GM12878 (cell line): ENCODE data around the gene VASH2. TPM values are rescaled to one million over a fixed set of nuclear protein-coding genes. Genes with fewer than 3 reads are reported as not detected.

Experiments used
- ATAC-seq: fragments of 200-7000 bp; cut with Tn5 transposase; 3 replicates; pipeline ENCODE4 v1.9.1; 2020; ENCODE audit warnings: mild to moderate bottlenecking, moderate library complexity
- BruUV-seq: library from RNA; stranded (reverse); fragments of 400-500 nt; replicated peaks from 2 replicates; lab custom pipeline; 2021; lab: Mats Ljungman, UMichigan
- CTCF ChIA-PET: fragments of 300-600 bp; sonication (Branson Sonifier 250); formaldehyde crosslinking; extraction: SDS; loops from one replicate; lab custom pipeline; 2021; ENCODE audit warnings: inconsistent platforms; lab: Yijun Ruan, JAX
- POLR2A ChIA-PET: fragments of 350-600 bp; formaldehyde crosslinking; extraction: SDS; loops from one replicate; lab custom pipeline; 2021; ENCODE audit warnings: inconsistent platforms; lab: Charles Lee
- RAD21 ChIA-PET: fragments of 300-600 bp; sonication (Branson Sonifier 250); formaldehyde crosslinking; loops from one replicate; lab custom pipeline; 2023; ENCODE audit warnings: antibody characterized with exemption; ENCODE audit not compliant: unreplicated experiment; lab: Charles Lee
- SMC1A ChIA-PET: fragments of 300-600 bp; sonication (Branson Sonifier 250); formaldehyde crosslinking; loops from one replicate; lab custom pipeline; 2023; ENCODE audit not compliant: unreplicated experiment, uncharacterized antibody; lab: Charles Lee
- DNase-seq: peaks from one replicate; pipeline ENCODE4 v3.0.0-alpha.2; 2011; ENCODE audit warnings: low read depth, low spot score
- FAIRE-seq: peaks from 3 replicates; lab custom pipeline; 2011; peaks lifted over from hg19 to GRCh38; lab: Jason Lieb, UNC
- H2AFZ ChIP-seq: 2 replicates; pipeline ENCODE4 v1.6.0; 2011; ENCODE audit warnings: low read depth, low read length, control low read depth; ENCODE audit not compliant: control insufficient read depth
- H3K27ac ChIP-seq: 2 replicates; pipeline ENCODE4 v1.5.1; 2011; ENCODE audit warnings: control low read depth; ENCODE audit not compliant: control insufficient read depth, insufficient read depth
- H3K27me3 ChIP-seq, 2 experiments: replicated peaks in 1 of 2; 2 replicates each; pipeline versions ENCODE4 v1.6.0 to v1.6.1; 2011; ENCODE audit warnings: low read length in 1 of 2; ENCODE audit not compliant: control insufficient read depth in 2 of 2, insufficient read depth in 2 of 2
- H3K36me3 ChIP-seq, 2 experiments: 2 replicates each; pipeline ENCODE4 v1.5.1; 2011; ENCODE audit warnings: low read length in 1 of 2; ENCODE audit not compliant: control insufficient read depth in 2 of 2, insufficient read depth in 2 of 2
- H3K4me1 ChIP-seq: 2 replicates; pipeline ENCODE4 v1.6.1; 2011; ENCODE audit warnings: mild to moderate bottlenecking, low read length, moderate library complexity, mixed read lengths; ENCODE audit not compliant: control insufficient read depth, insufficient read depth
- H3K4me2 ChIP-seq: 2 replicates; pipeline ENCODE4 v1.6.0; 2011; ENCODE audit warnings: control low read depth; ENCODE audit not compliant: control insufficient read depth, insufficient read depth
- H3K4me3 ChIP-seq: fragments of 200-600 bp; sonication (generic); 2 replicates; pipeline ENCODE4 v1.5.1; 2016
- H3K79me2 ChIP-seq: 2 replicates; pipeline ENCODE4 v1.6.0; 2011; ENCODE audit warnings: low read length; ENCODE audit not compliant: control insufficient read depth, insufficient read depth
- H3K9ac ChIP-seq: 2 replicates; pipeline ENCODE4 v1.8.0; 2011; ENCODE audit warnings: low read length, control low read depth, mixed read lengths; ENCODE audit not compliant: control insufficient read depth, insufficient read depth
- H3K9me3 ChIP-seq: replicated peaks from 3 replicates; pipeline ENCODE4 v1.5.1; 2011; ENCODE audit warnings: mild to moderate bottlenecking, low read length; ENCODE audit not compliant: control insufficient read depth, insufficient read depth
- H4K20me1 ChIP-seq: 2 replicates; pipeline ENCODE4 v1.6.0; 2011; ENCODE audit not compliant: control insufficient read depth, insufficient read depth
- ATF7 ChIP-seq: fragments of 450-650 bp; IDR thresholded peaks from 2 replicates; pipeline ENCODE4 v1.6.1; 2016; ENCODE audit warnings: low read depth, mild to moderate bottlenecking
- BMI1 ChIP-seq: fragments of 450-650 bp; IDR thresholded peaks from 2 replicates; pipeline ENCODE4 v1.6.1; 2016; ENCODE audit warnings: mild to moderate bottlenecking, moderate library complexity, borderline replicate concordance
- CREM ChIP-seq: IDR thresholded peaks from 2 replicates; pipeline ENCODE4 v1.6.1; 2014; ENCODE audit warnings: antibody characterized with exemption, low read depth
- EZH2 ChIP-seq: IDR thresholded peaks from 2 replicates; pipeline ENCODE4 v1.6.1; 2012; ENCODE audit warnings: low read depth, mild to moderate bottlenecking, control low read depth, inconsistent platforms, low read length, borderline replicate concordance; ENCODE audit not compliant: control insufficient read depth
- IRF4 ChIP-seq: IDR thresholded peaks from 2 replicates; pipeline ENCODE4 v1.6.1; 2011; ENCODE audit warnings: low read depth, low read length
- IRF5 ChIP-seq: fragments of 450-650 bp; IDR thresholded peaks from 2 replicates; pipeline ENCODE4 v1.6.1; 2017; ENCODE audit warnings: borderline replicate concordance
- JUNB ChIP-seq: IDR thresholded peaks from 2 replicates; pipeline ENCODE4 v1.6.1; 2016; ENCODE audit warnings: antibody characterized with exemption, mild to moderate bottlenecking
- KAT2A ChIP-seq: conservative IDR thresholded peaks from 2 replicates; pipeline ENCODE4 v1.6.1; 2011; ENCODE audit warnings: low read depth, low read length; ENCODE audit not compliant: control insufficient read depth
- MTA2 ChIP-seq: fragments of 450-650 bp; IDR thresholded peaks from 2 replicates; pipeline ENCODE4 v1.6.1; 2016; ENCODE audit warnings: low read depth, mild to moderate bottlenecking, moderate library complexity
- RELA ChIP-seq: fragments of 450-650 bp; IDR thresholded peaks from 2 replicates; pipeline ENCODE4 v1.8.0; 2014; ENCODE audit warnings: borderline replicate concordance; ENCODE audit not compliant: partially characterized antibody
- RFX5 ChIP-seq: IDR thresholded peaks from 2 replicates; pipeline ENCODE4 v1.6.1; 2011; ENCODE audit warnings: low read depth, low read length, improper control_type of control experiment
- SPI1 ChIP-seq: IDR thresholded peaks from 2 replicates; pipeline ENCODE4 v1.6.1; 2011; ENCODE audit warnings: low read depth, mild to moderate bottlenecking, low read length, moderate library complexity, borderline replicate concordance; ENCODE audit not compliant: insufficient read depth
- SREBF1 ChIP-seq: IDR thresholded peaks from 2 replicates; pipeline ENCODE4 v1.6.1; 2012; ENCODE audit warnings: mild to moderate bottlenecking, low read length
- SREBF2 ChIP-seq: IDR thresholded peaks from 2 replicates; pipeline ENCODE4 v1.6.1; 2012; ENCODE audit warnings: mild to moderate bottlenecking, low read length
- SUPT20H ChIP-seq: IDR thresholded peaks from 2 replicates; pipeline ENCODE4 v1.6.1; 2011; ENCODE audit warnings: low read depth, mild to moderate bottlenecking, low read length, moderate library complexity, borderline replicate concordance; ENCODE audit not compliant: control insufficient read depth
- ZNF24 ChIP-seq: fragments of 450-650 bp; IDR thresholded peaks from 2 replicates; pipeline ENCODE4 v1.6.1; 2017; ENCODE audit warnings: antibody characterized with exemption, mild to moderate bottlenecking
- ZZZ3 ChIP-seq: IDR thresholded peaks from 2 replicates; pipeline ENCODE4 v1.6.1; 2011; ENCODE audit warnings: low read depth; ENCODE audit not compliant: control insufficient read depth, insufficient read length
- WGBS: methylation state at CpG from one replicate; pipeline ENCODE4 v1.1.6; 2016; ENCODE audit warnings: low lambda C conversion rate; ENCODE audit not compliant: insufficient replicate concordance, insufficient coverage; ENCODE audit errors: missing lambda C conversion rate; 5-methylcytosine and 5-hydroxymethylcytosine counted together
- in situ Hi-C: fragments of 300-500 bp; cut with MboI; formaldehyde crosslinking; loops from 9 replicates; pipeline ENCODE4 v1.14.3; 2018; ENCODE audit warnings: mixed read lengths
- intact Hi-C: fragments of 100-400 bp; cut with micrococcal nuclease; formaldehyde crosslinking; loops from one replicate; pipeline ENCODE4 v1.14.2; 2022; ENCODE audit not compliant: unreplicated experiment
- polyA plus RNA-seq, 11 experiments: library from polyadenylated mRNA; depleted of rRNA in 4 of 11; unstranded in 6 of 11; stranded (reverse) in 5 of 11; fragments of >200 nt; fragmentation: Nextera tagmentation in 4 of 11; fragmentation: Illumina TruSeq in 1 of 11; extraction: Ambion mirVana in 4 of 11; extraction: Trizol in 1 of 11; gene quantifications; 1 replicate in 1 of 11; 2 replicates in 10 of 11; pipeline versions ENCODE4 v1.2.1 to v1.2.3, GENCODE V29; 2011 to 2016; ENCODE audit warnings: inconsistent platforms in 2 of 11, missing spikeins in 2 of 11, low read depth in 1 of 11
- total RNA-seq, 4 experiments: library from RNA; depleted of rRNA in 3 of 4; stranded (reverse); fragments of >200 nt in 3 of 4; fragmentation: Illumina TruSeq in 1 of 4; extraction: Trizol in 1 of 4; gene quantifications; 2 replicates each; pipeline versions ENCODE4 v1.2.1 to v1.2.3, GENCODE V29; 2013 to 2021
- TF ChIP-seq, protein P1 (sequence below): fragments of 450-650 bp; IDR thresholded peaks from 2 replicates; pipeline ENCODE4 v1.6.1; 2018; ENCODE audit warnings: borderline replicate concordance, mild to moderate bottlenecking; ENCODE audit not compliant: partially characterized antibody

The VASH2 gene
- total and polyA plus RNA-seq, 10 of the 15 experiments (the other 5 are each of a cell fraction or from before 2014, with no cell fraction given) = 5.4 to 29.7 (median 21.7) TPM

DNA sequence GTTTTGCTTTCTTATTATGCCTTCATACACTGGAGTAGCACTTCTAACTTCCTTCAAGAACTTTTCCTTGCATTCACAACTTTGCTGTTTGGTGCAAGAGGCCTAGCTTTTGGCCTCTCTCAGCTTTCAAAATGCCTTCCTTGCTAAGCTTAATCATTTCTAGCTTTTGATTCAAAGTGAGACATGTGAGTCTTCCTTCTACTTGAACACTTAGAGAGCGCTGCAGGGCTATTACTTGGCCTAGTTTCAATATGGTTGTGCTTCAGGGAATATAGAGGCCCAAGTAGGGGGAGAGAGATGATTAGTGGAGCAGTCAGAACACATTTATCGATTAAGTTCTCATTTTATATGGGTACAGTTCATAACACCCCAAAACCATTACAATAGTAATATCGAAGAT is 52.9 kb downstream of the VASH2 start (continued):
- no peak for TF ChIP-seq IRF5
- no peak for TF ChIP-seq SUPT20H
- TF ChIP-seq RFX5 = no peak
- TF ChIP-seq CREM = no peak
- TF ChIP-seq RELA = no peak
- peak; percentile 69; the same call in 1 of the 2 replicates for TF ChIP-seq IRF4
- no peak for TF ChIP-seq MTA2
- no peak for TF ChIP-seq SREBF1
- TF ChIP-seq EZH2 = no peak
- peak; percentile 84 for TF ChIP-seq JUNB

DNA sequence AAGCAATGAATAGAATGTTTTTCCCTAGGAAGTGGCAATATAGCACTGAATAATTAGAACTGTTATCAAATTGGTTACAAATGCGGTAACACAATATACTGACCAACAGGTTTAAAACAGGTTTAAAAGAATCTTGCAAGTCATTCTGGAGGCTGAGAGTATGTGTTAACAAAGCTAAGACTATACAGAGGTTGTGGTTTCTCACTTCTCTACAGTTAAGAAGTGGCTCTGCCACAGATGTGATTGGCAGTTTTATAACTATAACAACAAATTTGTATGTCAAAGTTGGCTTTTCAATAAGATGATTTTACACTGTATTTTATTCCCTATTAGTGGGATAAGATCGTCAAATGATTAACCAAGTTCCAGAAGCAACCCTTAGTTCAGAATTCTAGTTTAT is 58.2 kb downstream of the VASH2 start:
- SMC1A ChIA-PET = interaction anchor here (0.9 to 1.0 kb wide), 3 partner anchors 14 to 174 kb away, joined by 3 to 4 read pairs (median 3); no protein-coding TSS in a partner anchor
- in situ Hi-C loops (no loop called here), intact Hi-C loops (no loop called here)
- no TSS peak for BruUV-seq
- Histone ChIP-seq H3K4me3 (no peak overlapping the region), H3K27me3 (no peaks in the 10 kb centered on the region), H3K79me2 (peaks cover 11% of the 10 kb centered on the region), H3K9ac (no peak overlapping the region), H2AFZ (no peak overlapping the region), H3K4me2 (no peak overlapping the region), H3K9me3 (no peaks in the 10 kb centered on the region), H3K4me1 (peaks cover 7% of the 10 kb centered on the region), H3K27ac (no peak overlapping the region), H4K20me1 (no peaks in the 10 kb centered on the region), H3K36me3 (peaks cover 0 to 28% of the 10 kb centered on the region in 2 experiments; a peak in 2 of 4 replicates)
- peak; percentile 92 for ATAC-seq
- FAIRE-seq = peak; percentile 69
- RAD21 ChIA-PET = no interaction called here
- whole genome bisulfite sequencing = 71% methylated on average over 2 of the region's 2 CpGs
- peak; percentile 17 for DNase-seq
- POLR2A ChIA-PET = no interaction called here
- CTCF ChIA-PET = interaction anchor here (0.6 kb wide), 1 partner anchor 13 kb away, joined by 4 read pairs; no protein-coding TSS in a partner anchor
- TF ChIP-seq KAT2A = no peak
- TF ChIP-seq ATF7 = 0 out of 2 replicates have a peak, but pooled peaks have one; percentile 18
- TF ChIP-seq SPI1 = peak; percentile 81
- TF ChIP-seq, protein P1, sequence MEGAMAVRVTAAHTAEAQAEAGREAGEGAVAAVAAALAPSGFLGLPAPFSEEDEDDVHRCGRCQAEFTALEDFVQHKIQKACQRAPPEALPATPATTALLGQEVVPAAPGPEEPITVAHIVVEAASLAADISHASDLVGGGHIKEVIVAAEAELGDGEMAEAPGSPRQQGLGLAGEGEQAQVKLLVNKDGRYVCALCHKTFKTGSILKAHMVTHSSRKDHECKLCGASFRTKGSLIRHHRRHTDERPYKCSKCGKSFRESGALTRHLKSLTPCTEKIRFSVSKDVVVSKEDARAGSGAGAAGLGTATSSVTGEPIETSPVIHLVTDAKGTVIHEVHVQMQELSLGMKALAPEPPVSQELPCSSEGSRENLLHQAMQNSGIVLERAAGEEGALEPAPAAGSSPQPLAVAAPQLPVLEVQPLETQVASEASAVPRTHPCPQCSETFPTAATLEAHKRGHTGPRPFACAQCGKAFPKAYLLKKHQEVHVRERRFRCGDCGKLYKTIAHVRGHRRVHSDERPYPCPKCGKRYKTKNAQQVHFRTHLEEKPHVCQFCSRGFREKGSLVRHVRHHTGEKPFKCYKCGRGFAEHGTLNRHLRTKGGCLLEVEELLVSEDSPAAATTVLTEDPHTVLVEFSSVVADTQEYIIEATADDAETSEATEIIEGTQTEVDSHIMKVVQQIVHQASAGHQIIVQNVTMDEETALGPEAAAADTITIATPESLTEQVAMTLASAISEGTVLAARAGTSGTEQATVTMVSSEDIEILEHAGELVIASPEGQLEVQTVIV = no peak
- peak; percentile 70; the same call in 1 of the 2 replicates for TF ChIP-seq MTA2
- TF ChIP-seq ZNF24 = no peak
- no peak for TF ChIP-seq BMI1
- TF ChIP-seq SREBF2 = no peak
- TF ChIP-seq ZZZ3 = no peak
